ENCODE results near the gene XPOT.

Gene XPOT

DNA sequence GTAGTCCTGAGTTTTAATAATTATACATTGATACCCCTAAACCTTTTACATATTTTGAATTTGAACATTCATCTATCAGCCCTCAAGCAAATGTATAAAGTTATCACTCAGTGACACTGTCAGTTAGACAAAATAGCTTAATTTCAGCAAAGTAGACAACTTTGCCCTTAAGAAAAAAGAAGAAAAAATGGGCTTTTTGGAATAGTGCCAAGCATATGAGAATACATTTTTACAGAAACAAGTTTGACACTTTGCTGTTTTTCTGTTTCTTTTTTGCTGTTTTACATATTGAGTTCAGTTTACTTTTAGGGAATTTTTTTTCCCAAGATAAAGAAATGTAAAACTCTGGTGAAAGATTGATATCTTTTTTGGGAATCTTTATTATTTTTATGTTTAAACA, 62.0 kb downstream of the XPOT start:
- no peak for DNase-seq (ENCODE audit: low spot score)

DNA sequence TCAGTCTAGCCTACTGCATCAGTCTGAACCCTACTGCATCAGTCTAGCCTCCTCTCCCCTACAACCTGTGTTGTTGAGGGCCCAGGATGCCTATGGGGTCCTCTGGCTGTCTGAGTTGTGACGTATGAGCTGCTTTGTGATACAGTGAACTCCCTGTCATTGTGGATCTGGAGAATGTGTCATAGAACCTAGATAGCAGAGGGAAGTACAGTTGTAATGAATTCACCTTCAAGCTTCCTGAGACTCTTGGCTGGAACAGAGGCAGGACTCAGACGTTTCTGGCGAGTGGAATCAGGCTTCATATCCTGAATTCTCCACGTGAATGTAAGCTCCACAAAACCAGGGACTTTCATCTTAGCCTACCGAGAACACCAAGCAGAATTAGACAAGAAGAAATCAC, 64.8 kb downstream of the XPOT start:
- DNase-seq (ENCODE audit: low spot score) = no peak

DNA sequence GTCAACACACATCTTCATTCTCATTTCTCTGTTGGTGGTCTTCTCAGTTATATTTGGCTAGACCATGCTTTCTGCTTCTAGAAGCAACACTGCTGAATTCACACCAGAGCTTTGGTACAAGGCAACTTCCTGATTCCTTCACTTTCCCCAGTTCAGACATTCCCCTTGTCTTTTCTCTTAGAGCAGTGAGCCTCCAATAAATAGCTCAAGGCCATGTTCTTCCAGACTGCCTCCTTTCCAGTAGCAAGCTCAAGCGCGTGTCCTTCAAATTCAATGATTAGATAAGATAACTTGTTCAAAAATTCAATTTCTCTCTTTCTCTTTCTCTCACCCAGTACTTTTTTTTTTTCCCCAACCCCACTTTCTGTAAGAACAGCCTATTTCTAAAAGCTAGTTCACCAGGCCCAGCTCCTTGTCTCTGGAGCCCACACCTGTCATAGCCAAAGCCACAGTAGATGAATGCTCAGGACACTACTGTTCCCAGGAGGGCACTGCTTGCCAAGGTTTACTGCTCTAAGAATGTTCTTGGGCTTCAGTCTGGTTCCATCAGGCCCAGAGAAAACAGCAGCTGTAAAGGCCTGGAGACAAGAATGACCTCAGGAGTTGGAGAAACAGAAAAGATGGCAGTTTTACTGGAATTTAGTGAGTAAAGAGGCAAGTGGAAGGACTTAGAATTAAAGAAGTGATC, 65.4 kb downstream of the XPOT start:
- DNase-seq (ENCODE audit: low spot score) = no peak

DNA sequence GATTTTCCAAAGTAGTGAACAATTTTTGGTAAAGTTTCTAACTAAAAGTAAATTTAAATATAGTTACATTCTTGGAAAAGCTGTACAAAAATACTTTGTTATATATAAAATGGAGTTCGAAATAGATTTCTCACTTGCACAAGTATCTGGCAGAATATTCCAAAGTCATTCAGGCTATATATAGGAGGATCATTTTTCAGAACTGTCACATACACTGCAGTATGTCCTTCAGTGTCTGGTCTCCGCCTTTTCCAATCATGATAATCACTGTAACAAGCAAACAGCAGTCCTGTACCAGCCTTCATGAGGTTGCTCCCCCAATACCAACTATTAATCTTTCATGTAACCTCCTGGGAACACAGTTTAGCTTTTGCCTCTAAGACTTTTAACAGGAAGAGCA, 66.3 kb downstream of the XPOT start:
- DNase-seq (ENCODE audit: low spot score) = no peak

DNA sequence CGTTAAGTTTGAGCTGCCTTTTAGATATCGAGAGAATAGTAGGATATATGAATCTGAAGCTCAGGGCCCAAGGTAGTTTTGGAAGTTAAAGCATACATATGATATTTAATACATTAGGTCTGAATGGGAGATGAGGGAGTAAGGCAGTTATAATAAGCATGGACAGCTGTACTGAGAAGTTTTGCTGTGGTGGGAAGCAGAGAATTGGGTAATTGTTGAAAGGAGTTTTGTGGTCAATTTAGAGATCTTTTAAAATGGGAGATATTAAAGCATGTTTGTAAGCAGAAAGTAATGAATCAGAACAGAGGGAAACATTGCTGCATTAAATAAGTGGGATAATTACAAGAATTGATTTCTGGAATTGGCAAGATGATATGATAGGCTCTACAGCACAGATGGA, 69.0 kb downstream of the XPOT start:
- DNase-seq (ENCODE audit: low spot score) = no peak

DNA sequence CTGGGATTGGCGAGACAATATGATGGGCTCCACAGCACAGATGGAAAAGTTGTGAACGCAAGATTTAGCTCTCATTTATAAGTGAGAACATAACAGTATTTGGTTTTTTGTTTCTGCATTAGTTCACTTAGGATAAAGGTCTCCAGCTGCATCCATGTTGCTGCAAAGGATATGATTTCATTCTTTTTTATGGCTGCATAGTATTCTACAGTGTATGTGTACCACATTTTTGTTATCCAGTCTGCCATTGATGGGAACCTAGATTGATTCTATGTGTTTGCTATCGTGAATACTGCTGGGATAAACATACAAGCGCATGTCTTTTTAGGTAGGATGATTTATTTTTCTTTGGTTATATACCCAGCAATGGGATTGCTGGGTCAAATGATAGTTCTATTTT, 71.3 kb downstream of the XPOT start:
- no peak for DNase-seq (ENCODE audit: low spot score)

DNA sequence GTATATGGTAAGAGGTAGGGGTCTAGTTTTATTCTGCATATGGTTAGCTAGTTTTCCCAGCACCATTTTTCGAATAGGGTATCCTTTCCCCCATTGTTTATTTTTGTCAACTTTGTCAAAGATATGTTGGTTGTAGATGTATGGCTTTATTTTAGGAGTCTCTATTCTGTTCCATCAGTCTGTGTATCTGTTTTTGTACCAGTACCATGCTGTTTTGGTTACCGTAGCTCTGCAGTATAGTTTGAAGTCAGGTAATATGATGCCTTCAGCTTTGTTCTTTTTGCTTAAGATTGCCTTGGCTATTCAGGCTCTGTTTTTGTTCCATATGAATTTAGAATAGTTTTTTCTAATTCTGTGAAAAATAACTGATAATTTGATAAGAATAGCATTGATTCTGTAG, 72.7 kb downstream of the XPOT start:
- no peak for DNase-seq (ENCODE audit: low spot score)

DNA sequence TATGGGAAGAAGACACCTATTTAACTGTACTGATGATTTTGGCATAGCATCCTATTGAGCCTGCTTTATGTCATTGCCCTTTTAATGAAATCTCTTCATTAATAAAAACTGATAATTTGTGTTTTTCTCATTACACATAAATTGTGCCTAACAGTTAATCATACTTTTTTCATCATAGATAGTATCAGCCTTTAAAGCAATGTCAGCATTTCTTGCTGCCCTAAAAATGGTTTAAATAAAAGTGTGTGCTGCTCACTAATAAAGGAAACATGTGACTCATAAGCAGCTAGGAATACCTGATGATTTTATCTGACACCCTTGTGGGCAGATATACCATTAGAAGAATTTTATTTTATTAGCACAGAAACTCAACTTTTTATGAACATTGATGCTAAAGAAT, 74.5 kb downstream of the XPOT start:
- DNase-seq (ENCODE audit: low spot score) = no peak

DNA sequence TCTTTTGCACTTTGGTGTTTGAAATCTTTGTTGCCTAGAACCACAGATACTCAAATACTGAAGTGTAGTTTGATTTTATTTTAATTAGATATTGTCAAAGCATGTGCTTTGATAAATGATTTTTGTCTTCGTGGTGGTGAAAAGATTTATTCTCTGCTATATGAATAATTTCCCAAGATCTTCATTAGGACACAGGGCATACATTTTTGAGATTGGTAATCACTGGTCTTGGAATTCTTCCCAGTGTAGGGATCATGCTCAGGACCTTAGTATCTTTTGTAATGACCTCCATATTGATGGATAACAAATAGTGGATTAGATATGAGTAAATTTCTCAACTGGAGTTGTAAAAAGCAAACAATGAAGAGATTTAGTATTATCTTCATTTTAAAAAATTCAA, 76.0 kb downstream of the XPOT start:
- no peak for DNase-seq (ENCODE audit: low spot score)

DNA sequence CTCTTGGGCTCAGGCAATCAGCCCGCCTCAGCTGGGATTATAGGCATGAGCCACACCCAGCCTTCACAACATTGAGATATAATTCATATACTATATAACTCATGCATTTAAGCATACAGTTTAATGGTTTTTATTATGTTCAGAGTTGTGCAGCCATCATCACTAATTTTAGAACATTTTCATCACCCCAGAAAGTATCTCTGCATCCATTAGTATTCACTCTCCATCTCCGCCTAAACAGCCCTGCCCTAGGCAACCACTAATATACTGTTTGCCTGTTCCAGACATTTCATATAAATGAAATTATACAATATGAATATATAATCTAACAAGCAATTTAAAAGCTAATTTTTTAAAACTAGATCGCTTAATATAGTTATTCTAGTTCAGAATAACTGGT, 82.5 kb downstream of the XPOT start:
- no peak for DNase-seq (ENCODE audit: low spot score)

DNA sequence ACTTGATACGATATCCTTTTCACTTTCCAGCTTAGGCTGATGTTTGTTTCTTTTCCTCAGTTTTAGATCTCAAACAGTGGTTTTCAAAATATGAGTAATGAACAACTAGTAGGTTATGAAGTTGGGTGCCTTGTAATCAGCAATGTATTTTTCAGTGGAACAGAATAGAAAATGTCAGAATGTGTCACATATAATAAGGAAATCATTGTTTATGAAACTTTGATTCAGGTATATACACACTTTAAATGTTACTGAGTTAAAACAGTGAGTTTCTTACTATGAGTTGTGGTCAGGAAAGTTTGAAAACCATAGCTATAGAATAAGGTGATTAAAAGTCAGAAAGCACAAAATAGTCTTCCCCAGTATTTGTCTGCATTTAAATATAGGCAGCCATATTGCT, 87.5 kb downstream of the XPOT start:
- no peak for DNase-seq (ENCODE audit: low spot score)

DNA sequence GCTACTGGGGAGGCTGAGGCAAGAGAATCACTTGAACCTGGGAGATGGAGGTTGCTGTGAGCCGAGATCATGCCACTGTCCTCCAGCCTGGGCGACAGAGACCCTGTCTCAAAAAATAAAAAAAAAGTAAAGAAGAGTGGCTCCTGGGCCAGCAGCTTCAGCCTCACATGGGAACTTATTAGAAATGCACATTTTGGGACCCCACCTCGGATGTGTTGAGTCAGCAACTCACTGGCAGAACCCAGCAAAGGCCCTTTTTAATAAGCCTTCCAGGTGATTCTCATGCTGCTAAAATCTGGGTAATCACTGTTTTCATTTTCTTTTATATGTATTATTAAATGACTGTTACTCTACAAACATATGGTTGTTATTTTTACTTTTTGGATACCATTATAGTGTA, 89.3 kb downstream of the XPOT start:
- no peak for DNase-seq (ENCODE audit: low spot score)

DNA sequence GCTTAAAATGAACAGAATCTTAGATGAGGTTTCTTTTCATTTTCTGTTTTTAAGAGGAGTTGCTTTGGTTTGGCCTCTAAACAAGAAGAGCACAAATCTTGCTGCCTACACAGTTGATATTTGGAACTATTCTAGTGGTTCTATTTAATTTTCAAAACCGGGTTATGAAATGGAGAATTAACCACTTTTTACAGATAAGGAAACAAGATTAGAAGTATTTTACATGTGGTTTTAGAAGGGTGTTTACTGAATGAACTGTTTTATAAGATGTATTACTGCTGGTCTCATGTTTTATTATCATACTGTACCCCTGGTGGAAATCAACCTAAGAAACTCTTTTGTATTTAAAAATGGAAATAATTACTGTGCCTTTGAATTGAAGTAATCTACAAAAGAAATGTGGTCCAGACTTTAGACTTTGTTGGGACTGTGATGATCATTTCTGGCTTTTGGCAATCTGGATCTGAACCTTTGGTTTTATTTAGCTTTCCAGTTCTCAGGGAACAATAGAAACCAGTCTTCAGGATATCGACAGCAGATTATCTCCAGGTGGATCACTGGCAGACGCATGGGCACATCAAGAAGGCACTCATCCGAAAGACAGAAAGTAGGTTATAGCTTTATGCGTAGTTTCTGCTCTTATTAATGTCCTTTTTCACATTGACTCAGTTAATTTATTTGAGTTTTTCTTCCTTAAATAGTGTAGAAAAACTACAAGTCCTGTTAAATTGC, 91.0 kb downstream of the XPOT start:
- no peak for DNase-seq (ENCODE audit: low spot score)

DNA sequence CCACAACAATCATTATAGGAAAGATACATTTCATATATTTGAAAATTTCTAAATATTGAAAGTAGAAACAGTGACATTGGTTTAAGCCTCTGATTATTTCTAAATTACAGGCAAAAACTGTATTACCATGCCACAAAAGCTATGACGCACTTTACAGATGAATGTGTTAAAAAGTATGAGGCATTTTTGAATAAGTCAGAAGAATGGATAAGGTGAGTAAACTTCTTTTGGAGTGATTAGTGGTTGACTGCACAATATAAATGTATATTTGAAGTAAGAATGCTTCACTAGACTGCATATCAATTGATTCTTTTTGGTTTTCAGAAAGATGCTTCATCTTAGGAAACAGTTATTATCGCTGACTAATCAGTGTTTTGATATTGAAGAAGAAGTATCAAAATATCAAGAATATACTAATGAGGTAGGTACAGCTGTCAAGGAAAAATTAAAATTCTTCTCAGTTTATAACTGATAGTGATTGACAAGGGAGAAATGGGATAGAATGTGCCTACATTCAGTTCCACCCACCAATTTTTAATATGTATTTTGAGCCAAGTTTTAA, 92.7 kb downstream of the XPOT start:
- no peak for DNase-seq (ENCODE audit: low spot score)

DNA sequence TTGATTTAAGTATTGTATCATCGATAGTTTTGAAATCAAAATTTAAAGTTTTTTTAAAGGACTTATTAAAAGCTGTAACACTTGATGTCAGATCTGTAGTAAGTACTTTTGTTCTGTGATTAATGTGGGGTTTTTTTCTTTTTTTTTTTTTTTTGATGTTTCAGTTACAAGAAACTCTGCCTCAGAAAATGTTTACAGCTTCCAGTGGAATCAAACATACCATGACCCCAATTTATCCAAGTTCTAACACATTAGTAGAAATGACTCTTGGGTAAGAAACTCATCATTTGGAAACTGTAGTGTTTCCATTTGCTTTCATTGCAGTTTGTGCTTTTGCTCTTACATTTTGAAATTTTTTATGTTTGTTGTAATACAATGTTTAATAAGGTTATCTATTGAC, 93.3 kb downstream of the XPOT start:
- DNase-seq (ENCODE audit: low spot score) = no peak

DNA sequence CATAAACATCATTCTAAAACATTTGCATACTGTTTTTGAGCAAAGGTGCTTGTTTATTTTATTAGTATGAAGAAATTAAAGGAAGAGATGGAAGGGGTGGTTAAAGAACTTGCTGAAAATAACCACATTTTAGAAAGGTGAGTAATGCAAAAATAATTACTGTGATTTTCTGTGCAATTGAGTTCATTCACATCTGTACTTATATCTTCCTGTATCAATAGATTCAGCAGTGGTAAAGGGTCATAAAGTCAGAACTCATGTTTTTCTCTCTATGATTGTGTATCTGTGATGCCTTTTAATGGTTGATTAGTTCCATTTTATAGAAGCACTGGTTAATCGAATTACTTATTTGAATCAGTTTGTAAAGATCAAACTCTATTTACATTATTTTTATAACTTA, 93.7 kb downstream of the XPOT start:
- no peak for DNase-seq (ENCODE audit: low spot score)

DNA sequence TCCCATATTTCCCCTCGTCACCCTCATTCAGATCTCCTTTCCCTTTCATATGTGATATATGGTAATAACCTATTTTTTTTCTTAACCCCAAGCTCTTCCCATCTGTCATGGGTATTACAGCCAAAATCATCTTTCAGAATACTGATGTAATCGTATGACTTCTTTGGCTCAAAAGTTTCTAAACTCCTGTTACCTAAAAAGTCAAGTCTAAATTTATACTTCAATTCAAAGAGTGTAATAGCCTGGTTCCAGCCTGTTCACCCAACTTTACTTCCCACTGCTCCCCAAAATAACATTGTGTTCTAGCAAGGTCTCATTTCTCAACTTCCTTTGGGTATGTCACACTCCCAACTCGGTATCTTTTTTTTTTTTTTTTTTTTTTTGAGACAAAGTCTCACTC, 96.2 kb downstream of the XPOT start:
- DNase-seq (ENCODE audit: low spot score) = no peak

Measured in CD4-positive, alpha-beta T cell treated with Interleukin-6 at 100 ng/mL for 8 hours (primary cell).